ENCODE data around the gene MANBA.
"Not testable (repeated sequence)": the region's sequence is repeated elsewhere in the genome, so short reads cannot be mapped to it uniquely, and the experiment has no call there.

Gene MANBA

DNA sequence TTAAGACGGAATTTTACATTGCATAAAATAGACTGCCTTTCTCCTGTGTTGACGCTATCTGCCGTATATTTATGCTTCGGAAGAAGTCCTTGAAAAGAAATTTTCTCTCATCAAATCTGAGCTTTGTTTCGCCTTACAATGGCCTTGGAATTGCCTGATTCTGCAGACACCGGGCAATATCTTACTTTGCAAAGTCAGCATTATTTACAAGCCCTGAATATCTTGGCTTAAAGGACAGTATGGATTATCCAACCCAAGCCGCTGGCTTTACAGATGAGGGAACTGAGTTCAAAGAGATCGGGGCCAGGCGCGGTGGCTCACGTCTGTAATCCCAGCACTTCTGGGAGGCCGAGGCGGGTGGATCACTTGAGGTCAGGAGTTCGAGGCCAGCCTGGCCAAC lies 1.1 kb upstream of the MANBA start:
- DNase-seq (ENCODE audit: low read depth in 2 of 2), result no peak

- DNase-seq (ENCODE audit: low read depth in 2 of 2), result peak in 1 of 2 experiments; percentile 3
Measured at GRCh38 chr4:102761296-102761701, 531 bp upstream of the MANBA start.

GRCh38 chr4:102759831-102760644 lies 730 bp downstream of the MANBA start:
- no peak for DNase-seq (ENCODE audit: low read depth in 2 of 2)

DNA sequence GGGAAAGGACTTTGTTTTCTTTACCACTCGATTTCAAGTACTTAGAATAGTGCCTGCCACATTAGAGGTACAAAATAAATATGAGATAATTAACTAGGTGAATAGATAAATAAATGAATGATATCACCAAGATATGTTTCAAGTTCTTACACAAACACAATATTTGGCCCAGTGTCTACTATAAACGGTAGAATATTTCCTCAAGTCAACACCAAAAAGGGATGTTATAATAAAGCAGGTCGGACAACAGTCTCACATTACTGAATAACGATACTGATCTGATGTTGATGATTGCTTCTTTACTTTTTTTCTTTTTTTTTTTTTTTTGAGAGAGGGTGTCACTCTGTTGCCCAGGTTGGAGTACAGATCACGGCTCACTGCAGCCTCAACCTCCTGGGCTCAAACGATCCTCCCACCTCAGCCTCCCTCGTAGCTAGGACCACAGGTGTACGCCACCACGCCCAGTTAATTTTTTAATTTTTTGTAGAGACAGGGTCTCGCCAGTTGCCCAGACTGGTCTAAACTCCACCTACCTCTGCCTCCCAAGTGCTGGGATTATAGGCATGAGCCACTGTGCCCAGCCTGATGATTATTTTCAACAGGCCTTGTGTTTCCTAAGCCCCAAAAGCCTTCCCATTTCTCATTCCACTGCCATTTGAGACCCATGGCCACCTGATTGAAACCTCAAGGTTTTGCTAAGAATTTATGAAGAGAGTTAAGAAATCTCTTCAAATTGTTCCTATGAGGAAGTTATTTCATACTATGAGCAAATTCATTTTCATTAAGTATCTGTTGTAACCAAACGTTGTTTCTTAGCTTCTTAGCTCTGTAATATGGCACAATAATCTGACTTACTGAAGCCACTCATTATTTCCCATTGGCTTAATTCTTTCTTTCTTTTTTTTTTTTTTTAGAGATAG lies 2.3 kb downstream of the MANBA start:
- no peak for DNase-seq (ENCODE audit: low read depth in 2 of 2)

DNA sequence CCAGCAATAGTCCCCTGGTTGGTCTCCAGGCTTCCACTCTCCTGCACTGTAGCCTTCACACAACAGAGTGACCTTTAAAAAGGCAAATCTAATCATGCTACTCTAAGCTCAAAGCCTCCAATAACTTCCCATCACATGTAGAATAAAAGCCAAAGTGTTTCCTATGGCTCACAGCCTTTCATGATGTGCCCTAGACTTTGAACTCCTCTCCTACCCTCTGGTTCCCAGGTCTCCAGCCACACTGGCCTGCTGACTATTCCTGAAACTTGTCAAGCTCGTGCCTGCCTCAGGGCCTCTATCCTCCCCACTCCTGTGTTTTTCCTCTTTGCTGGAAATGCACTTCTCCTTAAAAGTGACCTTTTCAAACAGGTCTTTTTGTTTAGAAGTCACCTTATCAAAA lies 3.1 kb downstream of the MANBA start:
- no peak for DNase-seq (ENCODE audit: low read depth in 2 of 2)

DNA sequence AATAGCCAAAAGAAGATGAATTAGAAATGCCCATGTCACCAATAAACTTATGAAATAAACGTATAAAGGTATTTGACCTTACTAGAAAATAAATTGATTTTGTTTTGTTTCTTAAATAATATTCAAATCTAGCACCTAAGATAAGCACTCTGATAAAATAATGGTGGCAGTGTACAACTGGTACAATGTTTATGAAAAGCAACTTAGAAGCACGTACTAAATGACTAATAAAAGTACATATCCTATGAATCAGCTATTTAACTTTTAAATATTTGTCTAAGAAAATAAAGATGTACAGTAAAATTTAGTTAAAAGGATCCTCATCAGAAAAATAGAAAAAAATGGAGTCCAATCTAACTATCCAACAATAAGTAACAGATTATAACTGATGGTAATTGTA lies 6.7 kb downstream of the MANBA start:
- DNase-seq (ENCODE audit: low read depth in 2 of 2), result no peak

- no peak for DNase-seq (ENCODE audit: low read depth in 2 of 2)
Measured at GRCh38 chr4:102751941-102752340, 8.8 kb downstream of the MANBA start.

DNA sequence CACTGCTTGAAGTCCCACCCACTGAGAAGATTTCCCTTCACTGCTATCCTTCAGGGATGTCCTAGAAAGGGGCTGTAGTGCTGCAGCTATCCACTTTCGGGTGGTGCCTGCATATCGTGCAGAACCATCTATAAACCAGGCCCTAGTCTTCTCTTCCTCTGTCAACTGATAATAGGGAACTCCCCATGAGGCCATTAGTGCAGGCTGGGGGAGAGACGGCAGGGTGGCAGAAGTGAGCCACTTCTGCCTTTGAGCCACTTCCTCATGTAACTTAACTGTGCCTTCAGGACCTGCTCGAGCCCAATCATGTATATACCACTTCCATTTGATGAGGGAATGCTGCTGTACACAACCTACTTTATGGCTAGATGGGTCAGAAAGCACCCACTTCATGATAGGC lies 17.4 kb downstream of the MANBA start:
- DNase-seq (ENCODE audit: low read depth in 2 of 2), result not testable (repeated sequence)

DNA sequence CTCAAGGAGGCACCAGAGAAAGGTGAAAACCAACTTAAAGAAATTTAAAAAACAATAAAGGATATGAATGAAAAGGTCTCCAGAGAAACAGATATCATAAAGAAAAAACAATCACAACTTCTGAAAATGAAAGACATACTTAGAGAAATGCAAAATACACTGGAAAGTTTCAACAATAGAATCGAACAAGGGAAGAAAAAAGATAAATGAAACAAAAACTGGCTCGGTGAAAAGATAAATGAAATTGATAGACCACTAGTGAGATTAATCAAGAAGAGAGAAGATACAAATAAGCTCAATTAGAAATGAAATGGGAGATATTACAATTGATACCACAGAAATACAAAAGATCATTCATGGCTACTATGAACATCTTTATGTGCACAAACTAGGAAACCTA lies 22.0 kb downstream of the MANBA start:
- DNase-seq (ENCODE audit: low read depth in 2 of 2), result not testable (repeated sequence)

DNA sequence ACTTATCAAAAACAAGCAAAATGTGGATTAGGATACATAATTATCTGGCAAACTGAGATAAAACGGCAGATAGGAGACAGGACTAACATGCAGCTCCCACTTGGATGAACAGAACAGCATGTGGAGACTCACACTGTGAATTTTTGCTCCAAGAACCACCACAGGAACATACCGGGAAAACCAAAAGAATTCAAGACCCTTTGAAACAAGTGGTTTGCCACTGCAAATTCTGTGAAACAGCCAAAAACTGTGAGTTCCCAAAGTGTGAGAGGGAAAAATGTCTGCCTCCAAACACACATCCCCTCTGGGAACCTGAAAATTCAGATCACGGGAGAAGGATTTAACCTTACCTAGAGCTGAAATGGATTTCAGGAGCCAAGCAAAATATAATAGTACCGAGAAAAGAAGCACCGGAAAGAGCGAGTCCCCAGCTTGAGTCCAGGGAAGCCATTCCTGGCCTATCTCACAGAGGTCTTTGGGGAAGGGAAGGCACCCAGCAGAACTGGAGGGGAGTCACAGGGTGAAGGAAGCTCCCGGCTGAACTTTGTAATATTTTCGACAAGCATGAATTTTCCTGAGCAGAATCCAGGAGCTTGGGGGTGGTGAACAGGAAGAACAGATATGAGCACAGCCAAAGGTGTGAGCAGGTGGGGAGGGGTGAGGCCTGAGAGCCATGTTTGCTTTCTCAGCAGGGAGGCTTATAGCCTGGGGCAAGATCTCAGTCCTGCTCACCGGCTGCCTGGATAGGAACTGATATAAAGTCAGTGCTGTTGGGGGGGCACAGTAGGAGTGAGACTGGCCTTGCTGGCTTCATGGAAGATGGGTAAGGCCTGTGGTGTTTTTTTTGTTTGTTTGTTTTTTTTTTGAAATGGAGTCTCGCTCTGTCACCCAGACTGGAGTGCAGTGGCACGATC lies 23.9 kb downstream of the MANBA start:
- DNase-seq (ENCODE audit: low read depth in 2 of 2), result no peak

DNA sequence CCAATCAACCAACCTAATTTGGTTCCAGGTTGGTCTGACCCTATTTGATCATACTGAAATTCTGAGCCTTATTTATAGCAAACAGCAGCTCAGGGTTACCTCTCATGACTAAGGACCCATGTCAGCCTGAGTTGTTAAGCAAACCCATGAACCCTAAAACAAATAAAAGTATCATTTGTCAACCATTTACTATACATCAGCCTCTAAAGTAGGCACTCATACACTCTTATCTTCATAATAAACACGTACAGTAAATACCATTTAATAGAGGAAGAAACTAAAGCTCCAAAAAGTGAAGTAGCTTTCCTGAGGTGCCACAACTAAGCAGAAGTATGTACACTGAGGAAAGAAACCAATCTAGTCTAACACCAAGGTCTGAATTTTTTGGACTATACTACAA lies 25.2 kb downstream of the MANBA start:
- no peak for DNase-seq (ENCODE audit: low read depth in 2 of 2)

DNA sequence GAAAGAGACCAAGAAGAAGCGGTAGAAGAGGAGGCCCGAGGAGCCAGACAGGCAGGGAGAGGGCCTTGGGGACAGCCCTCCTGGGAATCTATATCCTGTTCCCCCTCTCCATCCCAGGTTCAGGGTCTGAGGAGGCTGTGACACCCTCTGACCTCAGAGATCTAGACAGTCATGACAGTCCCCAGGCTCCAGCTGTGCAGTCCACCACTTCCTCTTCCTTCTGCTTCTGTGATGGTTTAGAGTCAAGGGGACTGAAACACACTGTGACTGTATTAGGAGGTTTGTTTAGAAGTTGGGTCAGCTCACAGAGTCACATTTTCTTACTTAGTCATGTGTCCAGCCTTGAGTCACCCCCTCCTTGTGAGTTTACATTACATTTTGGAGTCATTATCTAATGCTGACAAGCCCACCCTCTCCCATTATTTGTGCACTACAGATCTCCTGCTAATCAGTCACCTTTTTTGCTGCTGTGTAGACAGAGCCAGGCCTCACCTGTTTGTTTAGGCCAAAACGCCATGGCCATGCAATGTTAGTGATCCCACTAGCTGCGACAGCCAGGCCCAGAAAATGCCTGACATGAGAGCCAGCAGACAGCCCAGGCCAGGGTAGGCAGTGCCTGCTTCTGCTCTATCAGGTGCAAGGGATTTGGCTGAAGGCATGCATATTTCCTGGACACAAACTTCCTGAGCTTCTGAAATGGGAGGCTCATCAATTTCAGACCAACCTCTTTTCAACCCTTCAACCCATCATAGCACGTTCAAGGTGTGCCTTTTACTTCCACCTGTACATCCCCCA lies 26.0 kb downstream of the MANBA start:
- DNase-seq (ENCODE audit: low read depth in 2 of 2), result no peak

- no peak for DNase-seq (ENCODE audit: low read depth in 2 of 2)
Measured at GRCh38 chr4:102734116-102734515, 26.7 kb downstream of the MANBA start.

DNA sequence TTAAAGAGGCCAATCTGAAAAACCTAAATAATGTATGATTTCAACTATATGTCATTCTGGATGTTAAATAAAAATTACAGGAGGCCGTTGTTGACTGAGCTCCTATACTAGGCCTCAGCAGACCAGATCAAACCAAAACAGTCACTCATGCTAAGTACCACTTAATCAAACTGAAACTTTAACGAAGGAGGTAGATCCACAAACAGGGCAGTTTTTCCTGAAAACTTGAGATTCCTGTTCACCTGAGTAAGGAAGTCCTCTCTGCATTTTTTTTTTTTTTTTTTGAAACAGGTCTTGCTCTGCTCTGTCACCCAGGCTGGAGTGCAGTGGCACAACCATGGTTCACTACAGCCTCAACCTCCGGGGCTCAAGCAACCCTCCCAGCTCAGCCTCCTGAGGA lies 27.7 kb downstream of the MANBA start:
- DNase-seq (ENCODE audit: low read depth in 2 of 2), result no peak

GRCh38 chr4:102732678-102733077 lies 28.1 kb downstream of the MANBA start:
- DNase-seq (ENCODE audit: low read depth in 2 of 2), result no peak

DNA sequence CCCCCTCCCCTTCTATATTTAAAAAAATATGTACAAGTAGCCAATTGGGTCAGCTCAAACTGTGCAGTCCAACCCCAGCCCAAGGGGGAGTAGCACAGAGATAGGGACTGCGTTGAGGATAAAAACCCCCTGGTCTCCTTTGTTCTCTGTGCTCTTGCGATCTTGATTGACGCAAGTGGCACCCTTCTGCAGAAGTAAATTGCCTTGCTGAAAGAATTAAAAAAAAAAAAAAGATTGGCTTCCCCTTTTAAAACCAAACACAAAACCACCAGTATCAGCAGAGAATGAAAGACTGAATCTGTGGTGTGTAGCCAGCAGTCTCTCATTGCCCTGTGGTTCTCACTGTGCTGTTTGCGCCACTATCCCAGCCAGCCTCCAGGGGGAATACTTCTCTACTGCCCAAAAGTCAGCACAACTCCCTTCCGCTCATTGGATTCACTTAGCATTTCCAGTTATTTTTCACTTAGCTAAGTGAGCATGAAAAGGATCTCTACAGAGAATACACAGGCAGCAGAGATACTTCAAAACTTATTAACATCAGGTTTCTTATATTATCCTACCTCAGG lies 29.7 kb downstream of the MANBA start:
- no peak for DNase-seq (ENCODE audit: low read depth in 2 of 2)

GRCh38 chr4:102729486-102729885 lies 31.3 kb downstream of the MANBA start:
- not testable (repeated sequence) for DNase-seq (ENCODE audit: low read depth in 2 of 2)

GRCh38 chr4:102726919-102727318 lies 33.8 kb downstream of the MANBA start:
- not testable (repeated sequence) for DNase-seq (ENCODE audit: low read depth in 2 of 2)

DNA sequence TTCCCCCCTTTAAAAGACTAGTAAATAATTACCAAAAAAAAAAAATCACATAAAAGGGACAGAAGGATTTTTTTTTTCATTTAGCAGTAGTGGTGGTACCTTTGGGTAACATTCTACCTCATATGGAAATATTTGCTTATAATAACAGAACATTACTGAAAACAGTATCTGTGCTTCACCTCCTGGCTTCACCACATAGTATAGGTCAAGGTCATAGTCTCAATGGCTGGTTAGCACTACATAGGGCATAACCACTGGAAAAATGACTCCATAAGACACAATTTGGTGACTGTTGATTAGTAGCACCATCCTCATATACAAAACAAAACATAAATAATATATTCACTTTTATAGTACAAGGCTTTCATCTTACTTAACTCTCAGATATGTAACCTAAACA lies 34.7 kb downstream of the MANBA start:
- no peak for DNase-seq (ENCODE audit: low read depth in 2 of 2)

DNA sequence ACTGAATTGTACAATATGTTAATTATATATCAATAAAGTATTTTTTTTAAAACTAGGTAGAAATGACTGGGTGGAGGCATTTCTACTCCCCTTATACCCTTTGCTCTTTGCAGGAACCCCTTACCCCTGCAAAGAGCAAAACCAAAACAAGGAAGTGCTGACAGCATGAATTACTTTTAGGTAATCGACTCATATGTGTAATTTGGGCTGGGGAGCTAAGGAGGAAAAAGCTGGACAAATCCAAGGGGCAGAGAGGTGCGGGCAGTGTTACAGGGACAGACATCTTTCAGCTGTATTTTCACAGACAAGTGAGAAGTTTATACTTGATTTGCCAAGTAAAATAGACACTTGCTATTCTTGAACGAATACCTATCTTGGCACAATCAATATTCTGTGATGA lies 35.5 kb downstream of the MANBA start:
- no peak for DNase-seq (ENCODE audit: low read depth in 2 of 2)

DNA sequence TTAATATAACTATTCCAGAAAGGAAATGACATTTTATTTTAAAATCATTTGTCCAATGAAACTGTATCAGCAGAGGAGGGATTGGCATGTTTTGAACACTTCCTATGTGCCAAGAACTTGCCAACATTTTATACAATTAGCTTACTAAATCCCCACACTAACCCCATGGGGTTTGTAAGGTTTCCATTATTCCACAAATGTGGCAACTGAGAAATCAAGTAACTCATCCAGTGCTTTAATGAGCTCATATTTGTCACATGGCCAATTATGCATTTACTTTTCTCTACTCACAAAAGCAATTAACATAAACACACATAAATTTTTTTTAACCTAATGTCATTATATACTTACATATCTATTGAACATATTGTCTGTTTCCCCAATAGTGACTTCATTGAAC lies 37.3 kb downstream of the MANBA start:
- no peak for DNase-seq (ENCODE audit: low read depth in 2 of 2)
